Esophagus (tissue), 2 donors: ENCODE data around the gene STOX1. TPM values are rescaled to one million over a fixed set of nuclear protein-coding genes. Genes with fewer than 3 reads are reported as not detected.

ENCODE experiments used
- H3K27ac ChIP-seq, 2 donors: one replicate each; pipeline ENCODE4 v1.5.1; 2013; ENCODE audit warnings: low read depth in 2 of 2, mild to moderate bottlenecking in 2 of 2, inconsistent platforms in 1 of 2, low read length in 1 of 2, moderate library complexity in 1 of 2
- H3K27me3 ChIP-seq, 2 donors: one replicate each; pipeline ENCODE4 v1.6.1; 2013; ENCODE audit warnings: low read length in 2 of 2, control low read depth in 1 of 2, mild to moderate bottlenecking in 1 of 2; ENCODE audit not compliant: insufficient read depth in 2 of 2, control insufficient read depth in 1 of 2
- H3K36me3 ChIP-seq, 2 donors: one replicate each; pipeline ENCODE4 v1.6.1; 2013; ENCODE audit warnings: low read length in 1 of 2; ENCODE audit not compliant: control insufficient read depth in 2 of 2, insufficient read depth in 2 of 2
- H3K4me1 ChIP-seq, 2 donors: one replicate each; pipeline ENCODE4 v1.6.1; 2013; ENCODE audit warnings: low read length in 1 of 2; ENCODE audit not compliant: control insufficient read depth in 2 of 2, insufficient read depth in 2 of 2
- H3K4me3 ChIP-seq, 2 donors: one replicate each; pipeline ENCODE4 v1.5.1; 2013; ENCODE audit warnings: low read length in 2 of 2, mild to moderate bottlenecking in 2 of 2, low read depth in 1 of 2, moderate library complexity in 1 of 2
- H3K9me3 ChIP-seq, 2 donors: one replicate each; pipeline ENCODE4 v1.6.1; 2013; ENCODE audit warnings: mild to moderate bottlenecking in 2 of 2, low read depth in 1 of 2, low read length in 1 of 2, moderate library complexity in 1 of 2; ENCODE audit not compliant: control insufficient read depth in 2 of 2, insufficient read depth in 1 of 2
- WGBS, 2 donors: extraction: QIAGEN DNeasy Blood & Tissue Kit; methylation state at CpG; one replicate each; pipeline ENCODE4 v1.1.7; 2013; 5-methylcytosine and 5-hydroxymethylcytosine counted together
- polyA plus RNA-seq, 2 donors: library from polyadenylated mRNA; stranded (reverse); fragments of 200-250 nt; gene quantifications; one replicate each; pipeline ENCODE4 v1.2.3, GENCODE V29; 2013
- donor health status: healthy with polysubstance abuse.
- donor health status: Bipolar disorder and iron deficiency.

The STOX1 gene, protein sequence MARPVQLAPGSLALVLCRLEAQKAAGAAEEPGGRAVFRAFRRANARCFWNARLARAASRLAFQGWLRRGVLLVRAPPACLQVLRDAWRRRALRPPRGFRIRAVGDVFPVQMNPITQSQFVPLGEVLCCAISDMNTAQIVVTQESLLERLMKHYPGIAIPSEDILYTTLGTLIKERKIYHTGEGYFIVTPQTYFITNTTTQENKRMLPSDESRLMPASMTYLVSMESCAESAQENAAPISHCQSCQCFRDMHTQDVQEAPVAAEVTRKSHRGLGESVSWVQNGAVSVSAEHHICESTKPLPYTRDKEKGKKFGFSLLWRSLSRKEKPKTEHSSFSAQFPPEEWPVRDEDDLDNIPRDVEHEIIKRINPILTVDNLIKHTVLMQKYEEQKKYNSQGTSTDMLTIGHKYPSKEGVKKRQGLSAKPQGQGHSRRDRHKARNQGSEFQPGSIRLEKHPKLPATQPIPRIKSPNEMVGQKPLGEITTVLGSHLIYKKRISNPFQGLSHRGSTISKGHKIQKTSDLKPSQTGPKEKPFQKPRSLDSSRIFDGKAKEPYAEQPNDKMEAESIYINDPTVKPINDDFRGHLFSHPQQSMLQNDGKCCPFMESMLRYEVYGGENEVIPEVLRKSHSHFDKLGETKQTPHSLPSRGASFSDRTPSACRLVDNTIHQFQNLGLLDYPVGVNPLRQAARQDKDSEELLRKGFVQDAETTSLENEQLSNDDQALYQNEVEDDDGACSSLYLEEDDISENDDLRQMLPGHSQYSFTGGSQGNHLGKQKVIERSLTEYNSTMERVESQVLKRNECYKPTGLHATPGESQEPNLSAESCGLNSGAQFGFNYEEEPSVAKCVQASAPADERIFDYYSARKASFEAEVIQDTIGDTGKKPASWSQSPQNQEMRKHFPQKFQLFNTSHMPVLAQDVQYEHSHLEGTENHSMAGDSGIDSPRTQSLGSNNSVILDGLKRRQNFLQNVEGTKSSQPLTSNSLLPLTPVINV
- polyA plus RNA-seq: 1 to 10 TPM in 1 of 2 donors, under 1 TPM in 1; 0.98 to 1.2 TPM

GRCh38 chr10:68826764-68827591 lies at the start of gene STOX1:
STOX1 (plus strand) TSS chr10:68827531; CDS start chr10:68827624, 93 bp downstream.
- Histone ChIP-seq H3K27ac (peak within 1 kb of the TSS; percentile 14 to 27), H3K9me3 (no peaks in the 10 kb centered on the region), H3K36me3 (no peaks in the 10 kb centered on the region), H3K27me3 (no peaks in the 10 kb centered on the region), H3K4me3 (peak within 1 kb of the TSS; percentile 52 to 63), H3K4me1 (no peaks in the 10 kb centered on the region)
- WGBS, 2 donors: 5 to 12% methylated on average over 30 to 63 of the region's 63 CpGs

- peaks cover 4 to 8% of the 10 kb centered on the region in 2 donors for H3K36me3 ChIP-seq
- H3K27me3 ChIP-seq: no peaks in the 10 kb centered on the region
- H3K27ac ChIP-seq: no peak overlapping the region
- H3K4me3 ChIP-seq: no peak overlapping the region
- 92% methylated on average over 6 of the region's 6 CpGs for WGBS, 2 donors
- no peaks in the 10 kb centered on the region for H3K9me3 ChIP-seq
- H3K4me1 ChIP-seq: no peaks in the 10 kb centered on the region
Measured at GRCh38 chr10:68781613-68782574, 45.4 kb upstream of the STOX1 start.

GRCh38 chr10:68784476-68784875 lies 42.9 kb upstream of the STOX1 start:
- WGBS, 2 donors: 91 to 92% methylated on average over 7 of the region's 7 CpGs
- Histone ChIP-seq H3K4me3 (no peak overlapping the region), H3K27me3 (no peaks in the 10 kb centered on the region), H3K27ac (no peak overlapping the region), H3K9me3 (no peaks in the 10 kb centered on the region), H3K4me1 (no peaks in the 10 kb centered on the region), H3K36me3 (peaks cover 5 to 6% of the 10 kb centered on the region in 2 donors)

DNA sequence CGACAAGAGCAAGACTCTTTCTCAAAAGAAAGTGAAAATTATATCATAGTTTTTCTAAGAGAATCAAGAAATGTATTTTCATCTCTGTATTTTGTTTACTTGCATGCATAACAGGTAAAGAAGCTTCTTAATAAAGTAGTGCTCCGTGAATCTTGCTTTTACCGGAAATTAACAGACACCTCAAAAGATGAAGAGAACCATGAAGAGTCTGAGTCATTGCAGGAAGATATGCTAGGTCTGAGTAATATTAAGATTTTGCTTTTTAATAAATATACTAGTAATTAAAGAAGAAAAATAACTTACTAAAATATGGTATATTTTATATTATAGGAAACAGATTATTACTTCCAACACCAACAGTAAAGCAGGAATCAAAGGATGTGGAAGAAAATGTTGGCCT lies 39.5 kb upstream of the STOX1 start:
- 83 to 89% methylated on average over 3 of the region's 3 CpGs for WGBS, 2 donors
- Histone ChIP-seq H3K4me1 (no peaks in the 10 kb centered on the region), H3K36me3 (peaks cover 0 to 8% of the 10 kb centered on the region in 2 donors)

DNA sequence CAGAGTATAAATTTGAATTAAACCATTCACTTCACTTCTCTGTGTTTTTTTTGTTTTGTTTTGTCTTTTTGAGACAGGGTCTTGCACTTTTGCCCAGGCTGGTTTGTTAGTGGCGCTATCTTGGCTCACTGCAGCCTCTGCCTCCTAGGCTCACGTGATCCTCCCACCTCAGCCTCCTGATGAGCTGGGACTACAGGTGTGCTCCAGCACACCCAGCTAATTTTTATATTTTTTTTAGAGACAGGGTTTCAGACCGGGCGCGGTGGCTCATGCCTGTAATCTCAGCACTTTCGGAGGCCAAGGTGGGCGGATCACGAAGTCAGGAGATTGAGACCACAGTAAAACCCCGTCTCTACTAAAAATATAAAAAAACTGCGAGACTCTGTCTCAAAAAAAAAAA lies 36.9 kb upstream of the STOX1 start:
- WGBS, 2 donors: 94 to 96% methylated on average over 10 of the region's 10 CpGs
- H3K4me1 ChIP-seq: no peaks in the 10 kb centered on the region
- no peaks in the 10 kb centered on the region for H3K9me3 ChIP-seq
- H3K27ac ChIP-seq: no peak overlapping the region
- H3K36me3 ChIP-seq: peaks cover 3 to 8% of the 10 kb centered on the region in 2 donors
- H3K4me3 ChIP-seq: no peak overlapping the region
- H3K27me3 ChIP-seq: no peaks in the 10 kb centered on the region

More for the DNA sequence above, 39.5 kb upstream of the STOX1 start:
- Histone ChIP-seq H3K27ac (no peak overlapping the region), H3K9me3 (no peaks in the 10 kb centered on the region), H3K4me3 (no peak overlapping the region), H3K27me3 (no peaks in the 10 kb centered on the region)

DNA sequence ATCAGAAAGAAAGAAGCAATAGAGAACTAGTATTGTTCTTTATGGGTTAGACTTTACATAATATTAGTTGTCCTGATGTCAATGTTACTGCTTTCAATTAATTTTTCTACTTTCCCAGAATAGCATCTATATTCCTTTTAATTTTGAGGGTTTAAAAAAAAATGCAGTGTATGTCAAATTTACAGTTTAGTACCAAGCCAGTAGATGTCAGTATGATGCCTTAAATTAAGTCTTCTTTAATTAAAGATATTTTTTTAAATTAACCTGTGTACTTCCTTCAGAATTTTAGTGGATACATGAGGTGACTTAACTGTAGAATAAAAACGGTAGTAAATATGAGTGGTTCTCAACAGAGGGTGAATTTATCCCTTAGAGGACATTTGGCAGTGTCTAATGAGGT lies 35.2 kb upstream of the STOX1 start:
- Histone ChIP-seq H3K36me3 (peaks cover 3 to 6% of the 10 kb centered on the region in 2 donors), H3K27me3 (no peaks in the 10 kb centered on the region), H3K4me3 (no peak overlapping the region), H3K9me3 (no peaks in the 10 kb centered on the region), H3K27ac (no peak overlapping the region), H3K4me1 (peaks cover 0 to 3% of the 10 kb centered on the region in 2 donors)
- WGBS, 2 donors: 59 to 60% methylated on average over 1 of the region's 1 CpG

DNA sequence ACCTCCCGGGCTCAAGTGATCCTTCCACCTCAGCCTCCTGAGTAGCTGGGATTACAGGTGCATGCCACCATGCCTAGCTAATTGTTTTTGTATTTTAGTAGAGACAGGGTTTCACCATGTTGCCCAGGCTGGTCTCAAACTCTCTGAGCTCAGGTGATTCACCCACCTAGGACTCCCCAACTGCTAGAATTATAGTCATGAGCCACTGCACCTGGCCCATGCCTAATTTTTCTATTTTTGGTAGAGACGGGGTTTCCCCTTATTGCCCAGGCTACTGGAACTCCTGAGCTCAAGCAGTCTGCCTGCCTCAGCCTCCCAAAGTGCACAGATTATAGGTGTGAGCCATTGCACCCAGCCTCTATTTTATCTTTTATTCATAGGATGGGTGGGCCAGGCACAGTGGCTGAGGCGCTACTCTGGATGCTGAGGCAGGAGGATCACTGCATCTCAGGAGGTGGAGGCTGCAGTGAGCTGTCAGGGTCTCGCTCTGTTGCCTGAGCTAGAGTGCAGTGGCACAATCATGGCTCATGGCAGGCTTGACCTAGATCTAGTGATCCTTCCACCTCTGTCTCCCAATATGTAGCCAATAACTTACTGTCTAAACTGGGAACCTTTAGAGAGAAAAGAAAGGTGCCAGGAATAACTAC lies 31.3 kb upstream of the STOX1 start:
- Histone ChIP-seq H3K9me3 (no peaks in the 10 kb centered on the region), H3K27me3 (no peaks in the 10 kb centered on the region), H3K27ac (no peak overlapping the region), H3K4me3 (no peak overlapping the region), H3K4me1 (peaks cover 0 to 3% of the 10 kb centered on the region in 2 donors), H3K36me3 (peaks cover 0 to 3% of the 10 kb centered on the region in 2 donors)
- WGBS, 2 donors: 91 to 92% methylated on average over 4 of the region's 4 CpGs

DNA sequence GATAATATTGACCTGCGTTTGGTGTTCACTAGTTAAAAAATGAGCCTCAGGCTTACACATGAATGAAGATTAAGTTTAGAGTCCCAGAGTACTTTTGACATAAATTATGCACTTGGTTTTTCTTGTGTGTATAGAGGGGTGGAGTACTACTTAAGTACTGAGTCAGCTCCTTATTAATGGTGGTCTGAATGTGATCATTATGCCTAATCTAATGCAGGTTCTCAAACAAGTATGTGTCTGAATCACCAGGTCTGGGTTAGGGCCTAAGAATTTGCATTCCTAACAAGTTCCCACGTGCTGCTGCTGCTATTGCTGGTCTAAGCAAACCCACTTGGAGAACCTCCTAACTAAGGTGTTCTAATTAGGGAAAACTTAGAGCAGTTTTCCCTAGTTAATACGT lies 30.7 kb upstream of the STOX1 start:
- no peaks in the 10 kb centered on the region for H3K27me3 ChIP-seq
- H3K9me3 ChIP-seq: no peaks in the 10 kb centered on the region
- WGBS, 2 donors: 54 to 75% methylated on average over 3 of the region's 3 CpGs
- H3K4me1 ChIP-seq: peaks cover 0 to 3% of the 10 kb centered on the region in 2 donors
- H3K27ac ChIP-seq: no peak overlapping the region
- peaks cover 0 to 3% of the 10 kb centered on the region in 2 donors for H3K36me3 ChIP-seq
- H3K4me3 ChIP-seq: no peak overlapping the region
